GM12878 (cell line): ENCODE measurements around the gene ZFP36. TPM values are rescaled to one million over a fixed set of nuclear protein-coding genes. Genes with fewer than 3 reads are reported as not detected.

Experiments used
- ATAC-seq: fragments of 200-7000 bp; cut with Tn5 transposase; 3 replicates; pipeline ENCODE4 v1.9.1; 2020; ENCODE audit warnings: mild to moderate bottlenecking, moderate library complexity
- BruUV-seq: library from RNA; stranded (reverse); fragments of 400-500 nt; replicated peaks from 2 replicates; lab custom pipeline; 2021; lab: Mats Ljungman, UMichigan
- CTCF ChIA-PET: fragments of 300-600 bp; sonication (Branson Sonifier 250); formaldehyde crosslinking; extraction: SDS; loops from one replicate; lab custom pipeline; 2021; ENCODE audit warnings: inconsistent platforms; lab: Yijun Ruan, JAX
- POLR2A ChIA-PET: fragments of 350-600 bp; formaldehyde crosslinking; extraction: SDS; loops from one replicate; lab custom pipeline; 2021; ENCODE audit warnings: inconsistent platforms; lab: Charles Lee
- RAD21 ChIA-PET: fragments of 300-600 bp; sonication (Branson Sonifier 250); formaldehyde crosslinking; loops from one replicate; lab custom pipeline; 2023; ENCODE audit warnings: antibody characterized with exemption; ENCODE audit not compliant: unreplicated experiment; lab: Charles Lee
- SMC1A ChIA-PET: fragments of 300-600 bp; sonication (Branson Sonifier 250); formaldehyde crosslinking; loops from one replicate; lab custom pipeline; 2023; ENCODE audit not compliant: unreplicated experiment, uncharacterized antibody; lab: Charles Lee
- DNase-seq: peaks from one replicate; pipeline ENCODE4 v3.0.0-alpha.2; 2011; ENCODE audit warnings: low read depth, low spot score
- FAIRE-seq: peaks from 3 replicates; lab custom pipeline; 2011; peaks lifted over from hg19 to GRCh38; lab: Jason Lieb, UNC
- H2AFZ ChIP-seq: 2 replicates; pipeline ENCODE4 v1.6.0; 2011; ENCODE audit warnings: low read depth, low read length, control low read depth; ENCODE audit not compliant: control insufficient read depth
- H3K27ac ChIP-seq: 2 replicates; pipeline ENCODE4 v1.5.1; 2011; ENCODE audit warnings: control low read depth; ENCODE audit not compliant: control insufficient read depth, insufficient read depth
- H3K27me3 ChIP-seq, 2 experiments: replicated peaks in 1 of 2; 2 replicates each; pipeline versions ENCODE4 v1.6.0 to v1.6.1; 2011; ENCODE audit warnings: low read length in 1 of 2; ENCODE audit not compliant: control insufficient read depth in 2 of 2, insufficient read depth in 2 of 2
- H3K36me3 ChIP-seq, 2 experiments: 2 replicates each; pipeline ENCODE4 v1.5.1; 2011; ENCODE audit warnings: low read length in 1 of 2; ENCODE audit not compliant: control insufficient read depth in 2 of 2, insufficient read depth in 2 of 2
- H3K4me1 ChIP-seq: 2 replicates; pipeline ENCODE4 v1.6.1; 2011; ENCODE audit warnings: mild to moderate bottlenecking, low read length, moderate library complexity, mixed read lengths; ENCODE audit not compliant: control insufficient read depth, insufficient read depth
- H3K4me2 ChIP-seq: 2 replicates; pipeline ENCODE4 v1.6.0; 2011; ENCODE audit warnings: control low read depth; ENCODE audit not compliant: control insufficient read depth, insufficient read depth
- H3K4me3 ChIP-seq: fragments of 200-600 bp; sonication (generic); 2 replicates; pipeline ENCODE4 v1.5.1; 2016
- H3K79me2 ChIP-seq: 2 replicates; pipeline ENCODE4 v1.6.0; 2011; ENCODE audit warnings: low read length; ENCODE audit not compliant: control insufficient read depth, insufficient read depth
- H3K9ac ChIP-seq: 2 replicates; pipeline ENCODE4 v1.8.0; 2011; ENCODE audit warnings: low read length, control low read depth, mixed read lengths; ENCODE audit not compliant: control insufficient read depth, insufficient read depth
- H3K9me3 ChIP-seq: replicated peaks from 3 replicates; pipeline ENCODE4 v1.5.1; 2011; ENCODE audit warnings: mild to moderate bottlenecking, low read length; ENCODE audit not compliant: control insufficient read depth, insufficient read depth
- H4K20me1 ChIP-seq: 2 replicates; pipeline ENCODE4 v1.6.0; 2011; ENCODE audit not compliant: control insufficient read depth, insufficient read depth
- ELK1 ChIP-seq: IDR thresholded peaks from 2 replicates; pipeline ENCODE4 v1.6.1; 2012; ENCODE audit warnings: low read depth, low read length, improper control_type of control experiment
- HSF1 ChIP-seq: fragments of 150-350 bp; IDR thresholded peaks from 2 replicates; pipeline ENCODE4 v1.6.1; 2014; ENCODE audit warnings: mild to moderate bottlenecking, low read depth, low read length
- KDM1A ChIP-seq: fragments of 200-600 bp; sonication (generic); IDR thresholded peaks from 2 replicates; pipeline ENCODE4 v1.6.1; 2016; ENCODE audit warnings: borderline replicate concordance
- POLR2A ChIP-seq: IDR thresholded peaks from 2 replicates; pipeline ENCODE4 v1.6.1; 2011; ENCODE audit warnings: low read depth, mild to moderate bottlenecking, low read length
- RELA ChIP-seq: fragments of 450-650 bp; IDR thresholded peaks from 2 replicates; pipeline ENCODE4 v1.8.0; 2014; ENCODE audit warnings: borderline replicate concordance; ENCODE audit not compliant: partially characterized antibody
- RELB ChIP-seq: fragments of 450-650 bp; IDR thresholded peaks from 2 replicates; pipeline ENCODE4 v1.6.1; 2017; ENCODE audit warnings: low read depth, mild to moderate bottlenecking, moderate library complexity
- SP1 ChIP-seq: IDR thresholded peaks from one replicate; pipeline ENCODE4 v1.6.1; 2011; ENCODE audit warnings: low read depth, low read length
- ZNF687 ChIP-seq: fragments of 450-650 bp; IDR thresholded peaks from 2 replicates; pipeline ENCODE4 v1.6.1; 2017; ENCODE audit warnings: mild to moderate bottlenecking, moderate library complexity
- WGBS: methylation state at CpG from one replicate; pipeline ENCODE4 v1.1.6; 2016; ENCODE audit warnings: low lambda C conversion rate; ENCODE audit not compliant: insufficient replicate concordance, insufficient coverage; ENCODE audit errors: missing lambda C conversion rate; 5-methylcytosine and 5-hydroxymethylcytosine counted together
- in situ Hi-C: fragments of 300-500 bp; cut with MboI; formaldehyde crosslinking; loops from 9 replicates; pipeline ENCODE4 v1.14.3; 2018; ENCODE audit warnings: mixed read lengths
- intact Hi-C: fragments of 100-400 bp; cut with micrococcal nuclease; formaldehyde crosslinking; loops from one replicate; pipeline ENCODE4 v1.14.2; 2022; ENCODE audit not compliant: unreplicated experiment
- polyA plus RNA-seq, 11 experiments: library from polyadenylated mRNA; depleted of rRNA in 4 of 11; unstranded in 6 of 11; stranded (reverse) in 5 of 11; fragments of >200 nt; fragmentation: Nextera tagmentation in 4 of 11; fragmentation: Illumina TruSeq in 1 of 11; extraction: Ambion mirVana in 4 of 11; extraction: Trizol in 1 of 11; gene quantifications; 1 replicate in 1 of 11; 2 replicates in 10 of 11; pipeline versions ENCODE4 v1.2.1 to v1.2.3, GENCODE V29; 2011 to 2016; ENCODE audit warnings: inconsistent platforms in 2 of 11, missing spikeins in 2 of 11, low read depth in 1 of 11
- total RNA-seq, 4 experiments: library from RNA; depleted of rRNA in 3 of 4; stranded (reverse); fragments of >200 nt in 3 of 4; fragmentation: Illumina TruSeq in 1 of 4; extraction: Trizol in 1 of 4; gene quantifications; 2 replicates each; pipeline versions ENCODE4 v1.2.1 to v1.2.3, GENCODE V29; 2013 to 2021

The ZFP36 gene
- total and polyA plus RNA-seq, 10 of the 15 experiments (the other 5 are each of a cell fraction or from before 2014, with no cell fraction given), result 5.3 to 55.0 (median 18.1) TPM

- peak; percentile 40; the same call in 1 of the 2 replicates for TF ChIP-seq RELB
- peak; percentile 75 for TF ChIP-seq POLR2A
- peak; percentile 98; the same call in 1 of the 2 replicates for TF ChIP-seq KDM1A
- TF ChIP-seq, all 136 proteins: peak for 56
Measured at GRCh38 chr19:39402346-39403300, 4.0 kb upstream of the ZFP36 start (continued).

- RAD21 ChIA-PET, result interaction anchor here (1.1 to 1.6 kb wide), 2 partner anchors 13 to 567 kb away, joined by 3 to 4 read pairs; partner anchors contain the start of genes MED29 and PAF1
- peak overlapping the region; percentile 100 for H3K4me2 ChIP-seq
- intact Hi-C loops (loop anchor here (10.0 kb wide), 1 partner anchor 429 kb away; the partner anchor contains the start of gene FBXO17), in situ Hi-C loops (no loop called here)
- 2% methylated on average over 40 of the region's 43 CpGs for WGBS
- CTCF ChIA-PET, result interaction anchor here (0.9 to 1.7 kb wide), 2 partner anchors 9 to 36 kb away, joined by 4 to 5 read pairs; partner anchors contain the start of gene PLEKHG2
- H3K4me3 ChIP-seq, result peak overlapping the region; percentile 82
- H3K36me3 ChIP-seq, result peaks cover 2 to 5% of the 10 kb centered on the region in 2 experiments; a peak in 2 of 4 replicates
- no peak for DNase-seq
- H3K79me2 ChIP-seq, result peaks cover 47% of the 10 kb centered on the region
- H2AFZ ChIP-seq, result no peak overlapping the region
- peak; percentile 29 for ATAC-seq
- no peaks in the 10 kb centered on the region for H3K27me3 ChIP-seq
- FAIRE-seq, result no peak
- H3K9me3 ChIP-seq, result no peaks in the 10 kb centered on the region
- H3K4me1 ChIP-seq, result peaks cover 61% of the 10 kb centered on the region
- no peaks in the 10 kb centered on the region for H4K20me1 ChIP-seq
- TSS peak; percentile 78 for BruUV-seq
- SMC1A ChIA-PET, result interaction anchor here (0.9 to 1.1 kb wide), 2 partner anchors 11 to 13 kb away, joined by 3 read pairs; partner anchors contain the start of gene PAF1
- peak overlapping the region; percentile 90 for H3K9ac ChIP-seq
- POLR2A ChIA-PET, result interaction anchor here (0.5 to 1.9 kb wide), 3 partner anchors 8 to 853 kb away, joined by 4 to 7 read pairs (median 5); partner anchors contain the start of genes PLEKHG2 and RPS16
- peak overlapping the region; percentile 100 for H3K27ac ChIP-seq
- TF ChIP-seq HSF1 (no peak; the same call in 1 of the 2 replicates), SP1 (peak; percentile 71), RELA (peak; percentile 92), ZNF687 (0 out of 2 replicates have a peak, but pooled peaks have one; percentile 56), ELK1 (0 out of 2 replicates have a peak, but pooled peaks have one; percentile 54)
Measured at GRCh38 chr19:39403331-39404312, 3.0 kb upstream of the ZFP36 start.
